HG02938 (cell line): ENCODE measurements around the gene TMEM141.

ENCODE experiments used
- ATAC-seq: cut with Tn5 transposase; IDR thresholded peaks from one replicate; pipeline ENCODE4 v1.9.1; 2021; ENCODE audit warnings: mild to moderate bottlenecking, moderate library complexity; ENCODE audit not compliant: unreplicated experiment

The TMEM141 gene

DNA sequence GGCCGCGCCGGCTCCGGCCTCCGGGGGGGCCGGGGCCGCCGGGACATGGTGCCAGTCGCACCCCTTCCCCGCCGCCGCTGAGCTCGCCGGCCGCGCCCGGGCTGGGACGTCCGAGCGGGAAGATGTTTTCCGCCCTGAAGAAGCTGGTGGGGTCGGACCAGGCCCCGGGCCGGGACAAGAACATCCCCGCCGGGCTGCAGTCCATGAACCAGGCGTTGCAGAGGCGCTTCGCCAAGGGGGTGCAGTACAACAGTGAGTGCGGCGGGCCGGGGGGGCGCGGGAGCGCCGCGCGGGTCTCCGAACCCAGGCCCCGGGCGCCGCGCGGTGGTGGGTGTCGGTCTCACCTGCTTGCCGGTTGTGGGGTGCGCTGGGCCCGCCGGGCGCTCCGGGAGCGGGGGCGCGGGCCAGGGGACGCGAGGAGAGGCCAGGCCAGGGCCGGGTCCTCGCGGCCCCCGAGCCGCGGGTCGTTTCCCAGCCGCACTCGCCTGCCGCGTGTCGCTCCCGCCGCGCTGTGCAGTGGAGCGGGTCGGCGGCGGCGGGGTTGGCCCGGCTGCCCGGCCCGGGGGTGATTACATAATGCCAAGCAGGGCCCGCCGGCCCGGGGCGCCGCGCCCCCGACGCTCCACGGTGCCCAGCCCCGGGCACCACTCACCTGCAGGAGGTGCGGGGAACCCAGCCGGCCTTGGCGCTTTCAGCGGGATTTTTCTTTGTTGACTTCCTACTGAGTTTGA is 17.1 kb downstream of the TMEM141 start:
- peak; percentile 25 for ATAC-seq

GRCh38 chr9:136808806-136809158 is 17.6 kb downstream of the TMEM141 start:
- no peak for ATAC-seq

DNA sequence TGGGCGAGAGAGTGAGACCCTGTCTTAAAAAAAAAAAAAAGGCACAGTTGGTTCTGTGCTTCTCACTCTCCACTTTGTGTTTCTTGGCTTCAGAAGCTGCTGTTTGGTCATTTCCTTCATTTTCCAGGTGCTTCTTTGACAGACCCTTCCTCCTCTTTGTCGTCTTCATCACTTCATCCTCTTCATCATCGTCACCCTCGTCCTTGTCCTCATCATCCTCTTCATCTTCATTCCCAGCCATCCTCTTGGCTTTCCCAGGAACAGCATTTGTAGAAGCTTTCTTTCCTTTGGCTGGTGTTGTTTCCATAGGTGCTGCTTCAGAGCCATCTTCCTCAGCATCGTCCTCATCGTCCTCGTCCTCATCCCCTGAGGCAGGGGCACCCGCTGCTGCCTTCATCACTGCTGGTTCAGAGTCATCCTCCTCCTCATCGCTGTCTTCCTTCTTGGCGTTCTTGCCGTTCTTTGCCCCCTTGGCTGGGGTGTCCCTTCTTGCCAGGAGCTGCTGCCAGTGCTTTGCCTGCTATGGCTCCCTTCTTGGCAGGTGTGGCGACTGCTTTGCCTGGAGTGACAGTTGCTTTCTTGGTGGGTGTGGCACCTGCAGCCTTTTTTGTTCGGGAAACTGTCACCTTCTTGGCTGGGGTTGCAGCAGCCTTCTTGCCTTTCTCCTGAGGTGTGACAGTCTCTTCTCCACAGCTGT is 23.7 kb downstream of the TMEM141 start:
- ATAC-seq = no peak

DNA sequence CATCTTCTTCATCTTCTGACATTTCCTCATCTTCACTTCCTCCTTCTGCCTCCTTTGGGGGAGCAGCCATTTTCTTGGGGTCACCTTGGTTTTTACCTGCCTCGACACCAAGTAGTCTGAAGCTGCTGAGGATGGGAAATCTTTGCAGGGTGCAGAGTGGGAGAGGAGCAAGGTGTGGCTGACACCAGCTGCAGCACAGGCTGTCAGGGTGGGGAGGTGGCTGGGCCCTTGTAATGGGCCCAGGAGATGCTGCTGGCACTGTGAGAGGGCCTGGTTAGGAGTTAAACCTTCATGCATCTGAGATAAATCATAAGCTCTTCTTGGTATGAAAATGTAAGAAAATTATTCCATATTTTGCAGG is 24.3 kb downstream of the TMEM141 start:
- ATAC-seq = no peak

DNA sequence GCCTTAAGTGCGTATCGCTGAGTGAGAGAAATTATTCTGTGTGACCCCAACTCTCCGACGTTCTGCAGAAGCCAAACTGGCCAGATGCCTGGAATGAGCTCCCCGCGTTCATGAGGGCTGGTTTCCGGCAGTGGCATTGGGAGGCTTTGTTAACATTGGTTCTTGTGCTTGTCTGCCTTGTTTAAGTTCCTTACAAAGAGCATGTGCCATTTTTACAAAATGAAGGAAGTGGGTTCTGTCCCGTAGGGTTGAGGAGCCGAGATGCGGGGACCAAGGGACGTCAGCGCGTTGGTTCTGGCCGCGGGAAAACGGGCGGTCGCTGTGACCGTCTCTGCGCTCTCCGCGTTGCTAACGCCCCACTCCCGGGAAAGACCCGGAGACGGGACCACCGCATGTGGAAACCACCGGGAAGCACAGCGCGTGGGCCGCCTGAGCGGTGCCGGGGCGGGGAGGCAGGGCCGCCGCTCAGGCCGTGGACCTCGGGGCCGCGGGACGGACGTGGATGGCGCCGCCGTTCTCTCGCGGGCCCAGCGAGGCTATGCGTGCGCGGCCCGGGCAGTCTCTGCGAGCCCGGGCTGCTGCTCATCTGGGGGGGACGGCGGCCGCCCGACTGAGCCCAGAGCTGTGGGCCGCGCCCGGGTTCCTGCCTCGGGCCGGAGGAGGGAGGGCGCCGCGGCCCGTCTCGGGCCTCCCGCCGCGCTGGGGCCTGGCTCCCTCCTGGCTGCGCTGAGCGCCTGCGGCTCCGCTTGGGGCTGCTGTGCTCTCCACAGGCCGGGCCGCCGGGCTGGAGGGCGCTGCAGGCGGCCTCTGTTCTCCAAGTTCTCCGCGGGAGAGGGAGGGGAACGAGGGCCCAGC is 30.1 kb downstream of the TMEM141 start:
- no peak for ATAC-seq

DNA sequence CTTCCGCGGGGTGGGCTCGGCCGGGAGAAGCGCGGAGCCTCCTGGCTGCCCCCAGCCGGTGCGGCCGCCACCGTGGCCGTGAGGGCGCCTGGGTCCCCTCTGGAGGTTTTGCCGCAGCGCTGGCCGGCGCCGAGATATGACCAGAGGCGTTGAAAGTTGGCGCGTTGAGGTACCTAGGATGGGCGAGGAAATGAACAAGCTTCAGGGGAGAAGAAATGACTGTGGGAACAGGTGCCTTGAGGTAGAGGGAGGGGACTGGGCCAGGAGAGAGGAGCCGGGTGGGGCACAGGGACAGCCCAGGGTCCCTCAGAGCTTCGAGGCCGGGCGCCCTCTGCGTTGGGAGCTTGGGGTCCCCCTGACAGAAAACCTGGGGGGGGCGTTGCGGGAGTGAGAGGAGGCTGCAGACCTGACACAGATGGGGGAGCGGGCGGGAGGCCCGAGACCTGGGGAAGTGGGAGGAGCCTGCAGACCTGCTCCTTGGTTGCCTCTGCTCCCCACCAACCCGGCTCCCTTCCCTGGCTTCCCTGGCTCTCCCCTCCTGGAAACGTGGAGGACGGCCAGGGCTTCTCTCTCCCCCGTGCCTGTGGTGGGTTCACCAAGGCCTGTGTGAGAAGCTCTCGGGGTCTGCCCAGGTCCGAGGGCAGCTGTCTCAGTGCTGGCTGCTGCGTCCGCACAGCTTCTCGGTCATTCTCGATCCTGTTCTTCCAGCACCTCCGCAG is 30.8 kb downstream of the TMEM141 start:
- no peak for ATAC-seq

- ATAC-seq = no peak
These were observed 32.2 kb downstream of the TMEM141 start for GRCh38 chr9:136823136-136824046.

DNA sequence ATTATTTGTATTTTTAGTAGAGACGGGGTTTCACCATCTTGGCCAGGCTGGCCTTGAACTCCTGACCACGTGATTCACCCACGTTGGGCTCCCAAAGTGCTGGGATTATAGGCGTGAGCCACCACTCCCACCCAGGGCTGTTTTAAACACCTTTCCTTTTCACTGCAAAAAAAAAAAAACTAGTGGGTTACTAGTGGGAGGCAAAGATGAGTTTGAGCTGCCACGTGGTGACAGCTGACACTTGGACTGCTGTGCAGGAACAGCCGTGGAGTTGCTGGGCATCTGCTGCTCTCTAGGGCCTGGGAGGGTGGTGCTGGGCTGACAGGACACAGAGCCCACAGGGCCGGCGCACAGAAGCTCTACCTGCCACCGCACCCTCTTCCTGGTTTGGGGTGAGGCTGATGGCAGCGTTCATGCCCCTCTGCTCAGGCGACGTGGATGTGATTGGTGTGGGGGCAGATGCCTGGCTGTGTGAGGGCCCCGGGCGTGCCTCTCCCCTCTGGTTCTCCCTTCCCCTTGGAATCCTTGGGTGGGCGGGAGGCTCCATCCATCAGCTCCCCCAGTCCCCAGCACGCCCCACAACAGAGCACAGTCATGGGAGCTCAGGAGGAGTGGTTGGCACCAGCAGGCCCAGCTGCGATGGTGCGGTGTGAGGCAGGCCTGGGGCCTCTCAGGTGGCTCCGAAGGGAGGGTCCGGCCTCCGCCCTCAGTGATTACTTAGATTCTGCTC is 33.5 kb downstream of the TMEM141 start:
- ATAC-seq = no peak

GRCh38 chr9:136825295-136826187 is 34.4 kb downstream of the TMEM141 start:
- no peak for ATAC-seq

DNA sequence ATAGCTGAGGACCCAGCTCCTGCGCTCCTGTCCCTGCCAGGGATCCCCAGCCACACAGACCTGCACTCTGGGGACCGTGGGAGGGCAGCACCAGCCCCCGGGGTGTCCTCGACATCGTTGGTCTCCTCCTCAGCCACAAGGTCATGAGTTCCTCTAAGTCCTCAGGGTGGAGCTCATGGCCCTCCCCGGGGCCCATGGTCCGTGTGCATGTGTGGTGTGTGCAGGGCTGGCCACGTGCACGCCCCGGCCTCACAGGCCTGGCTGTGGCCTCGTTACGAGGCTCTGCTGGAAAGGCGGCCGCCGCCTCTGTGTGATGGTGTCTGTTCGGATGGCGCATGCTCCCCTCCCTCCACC is 35.0 kb downstream of the TMEM141 start:
- ATAC-seq = no peak

DNA sequence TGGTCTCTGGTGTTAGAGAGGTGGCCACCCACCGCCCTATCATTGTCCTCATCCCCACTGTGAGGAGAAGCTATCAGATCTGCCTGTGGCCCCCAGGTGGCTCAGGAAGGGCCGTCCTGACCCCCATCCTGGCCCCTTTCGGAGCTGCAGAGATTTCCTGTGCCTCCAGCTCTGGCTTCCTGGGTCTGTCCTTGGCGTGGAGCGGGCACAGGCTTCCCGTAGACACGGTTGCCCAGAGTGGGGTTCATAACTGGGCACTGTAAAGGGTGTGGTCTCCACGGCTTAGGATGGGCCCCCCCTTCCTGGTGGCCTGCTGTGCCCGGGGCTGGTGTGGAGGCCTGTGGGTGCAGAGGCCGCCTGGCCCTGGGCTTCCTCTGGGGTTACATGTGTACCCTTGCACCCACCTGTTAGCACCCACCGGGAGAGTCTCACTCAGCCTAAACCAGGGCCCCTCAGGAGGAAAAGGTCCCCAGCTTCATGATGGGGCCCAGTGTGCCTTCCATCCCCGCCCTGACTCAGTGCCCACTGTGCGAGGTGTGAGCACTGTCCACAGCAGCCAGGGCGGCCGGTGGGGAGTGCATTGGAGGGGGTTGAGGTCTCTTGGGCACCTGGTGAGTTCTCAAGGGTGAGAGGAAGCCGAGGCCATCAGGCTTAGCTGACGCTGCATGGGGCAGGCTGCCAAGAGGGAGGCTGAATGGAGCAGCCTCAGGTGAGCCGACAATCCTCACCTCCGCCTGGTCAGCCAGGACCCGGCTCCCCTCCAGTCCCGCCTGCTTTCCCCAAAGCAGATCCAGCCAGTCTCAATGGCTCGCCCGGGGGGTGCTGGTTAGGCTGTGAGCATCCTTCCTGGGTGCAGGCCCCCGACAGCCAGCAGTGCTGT is 35.8 kb downstream of the TMEM141 start:
- no peak for ATAC-seq

- ATAC-seq = no peak
These were observed 36.8 kb downstream of the TMEM141 start for GRCh38 chr9:136827794-136828473.

- no peak for ATAC-seq
These were observed 37.5 kb downstream of the TMEM141 start for GRCh38 chr9:136828474-136829140.

DNA sequence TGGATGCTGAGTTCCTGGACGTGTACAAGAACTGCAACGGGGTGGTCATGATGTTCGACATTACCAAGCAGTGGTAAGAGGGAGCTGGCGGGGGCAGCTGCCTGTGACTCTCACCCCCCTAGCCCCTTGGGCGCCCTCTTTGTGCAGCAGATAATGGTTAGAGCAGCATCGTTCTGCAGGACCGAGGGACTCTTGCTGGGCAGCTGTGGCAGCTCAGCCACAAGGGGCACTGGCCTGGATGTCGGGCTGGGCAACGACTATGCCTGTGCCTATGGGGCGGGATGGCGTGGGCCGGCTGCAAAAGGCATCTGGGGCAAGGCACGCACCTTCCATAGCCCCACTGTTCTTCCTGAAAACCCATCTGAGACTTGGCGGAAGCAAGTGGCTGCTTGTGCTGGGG is 38.3 kb downstream of the TMEM141 start:
- ATAC-seq = no peak

- no peak for ATAC-seq
These were observed 39.1 kb downstream of the TMEM141 start for GRCh38 chr9:136829981-136830885.
